ENCODE data around the gene ZRANB3. TPM values are rescaled to one million over a fixed set of nuclear protein-coding genes. Genes with fewer than 3 reads are reported as not detected.

The ZRANB3 gene
- total RNA-seq, 3 donors from 2014 or later (not counting 1 experiment from before 2014, with no cell fraction given): 5.0 to 7.7 (median 5.3) TPM

DNA sequence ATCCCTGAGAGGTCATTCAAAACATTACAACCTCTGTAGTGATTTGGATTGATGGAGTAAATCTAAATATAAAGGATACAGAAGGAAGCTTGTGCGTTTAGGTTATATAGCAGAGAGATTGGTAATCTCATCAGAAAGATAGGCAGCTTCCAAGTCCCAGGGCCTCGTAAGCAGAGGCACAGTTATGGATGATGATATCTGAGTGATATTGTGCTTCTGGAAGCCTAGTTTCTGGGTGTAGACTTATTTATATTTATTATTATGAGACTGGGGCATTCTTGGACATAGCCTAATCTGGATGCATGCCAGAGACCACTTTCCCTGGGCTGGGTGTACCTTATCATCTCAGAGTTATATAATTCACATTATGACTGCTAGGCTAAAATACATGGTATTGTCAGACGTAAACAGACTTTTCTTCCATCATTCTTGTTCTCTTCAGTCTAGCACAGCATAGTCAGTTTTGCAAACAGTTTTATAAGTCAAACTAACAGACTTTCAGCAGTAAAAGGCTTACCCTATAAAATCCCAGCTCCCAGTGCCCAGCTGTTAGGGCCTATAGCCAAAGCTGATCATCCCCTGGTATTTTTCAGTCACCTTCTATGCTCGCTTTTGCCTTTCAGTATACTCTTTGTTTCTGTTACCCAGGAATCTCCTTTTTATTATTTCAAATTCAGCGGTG, 431.1 kb downstream of the ZRANB3 start:
- H3K27me3 ChIP-seq (ENCODE audit: control insufficient read depth, insufficient read depth, low read length): no peaks in the 10 kb centered on the region
- no peak overlapping the region for H3K27ac Mint-ChIP-seq
- H3K4me1 ChIP-seq (ENCODE audit: control insufficient read depth, insufficient read depth, low read length): no peaks in the 10 kb centered on the region
- DNase-seq (no peak), ATAC-seq (no peak)
- H3K27ac ChIP-seq (ENCODE audit: low read length): no peak overlapping the region
- H3K4me3 ChIP-seq (ENCODE audit: low read length): no peak overlapping the region
- WGBS (ENCODE audit: insufficient coverage): 86% methylated on average over 4 of the region's 5 CpGs
- no peaks in the 10 kb centered on the region for H3K9me3 ChIP-seq (ENCODE audit: control insufficient read depth, insufficient read depth, low read length)
- no peaks in the 10 kb centered on the region for H3K36me3 Mint-ChIP-seq
- intact Hi-C loops (cut with micrococcal nuclease): no loop called here
- H3K4me1 Mint-ChIP-seq: peaks cover 4% of the 10 kb centered on the region in 2 donors
- TF ChIP-seq, protein P1, sequence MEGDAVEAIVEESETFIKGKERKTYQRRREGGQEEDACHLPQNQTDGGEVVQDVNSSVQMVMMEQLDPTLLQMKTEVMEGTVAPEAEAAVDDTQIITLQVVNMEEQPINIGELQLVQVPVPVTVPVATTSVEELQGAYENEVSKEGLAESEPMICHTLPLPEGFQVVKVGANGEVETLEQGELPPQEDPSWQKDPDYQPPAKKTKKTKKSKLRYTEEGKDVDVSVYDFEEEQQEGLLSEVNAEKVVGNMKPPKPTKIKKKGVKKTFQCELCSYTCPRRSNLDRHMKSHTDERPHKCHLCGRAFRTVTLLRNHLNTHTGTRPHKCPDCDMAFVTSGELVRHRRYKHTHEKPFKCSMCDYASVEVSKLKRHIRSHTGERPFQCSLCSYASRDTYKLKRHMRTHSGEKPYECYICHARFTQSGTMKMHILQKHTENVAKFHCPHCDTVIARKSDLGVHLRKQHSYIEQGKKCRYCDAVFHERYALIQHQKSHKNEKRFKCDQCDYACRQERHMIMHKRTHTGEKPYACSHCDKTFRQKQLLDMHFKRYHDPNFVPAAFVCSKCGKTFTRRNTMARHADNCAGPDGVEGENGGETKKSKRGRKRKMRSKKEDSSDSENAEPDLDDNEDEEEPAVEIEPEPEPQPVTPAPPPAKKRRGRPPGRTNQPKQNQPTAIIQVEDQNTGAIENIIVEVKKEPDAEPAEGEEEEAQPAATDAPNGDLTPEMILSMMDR (IDR thresholded peaks at IDR 0.05): no peak
- H3K27me3 Mint-ChIP-seq (ENCODE audit: low read depth in 2 of 2): peaks cover 6 to 28% of the 10 kb centered on the region in 2 donors
- no peak overlapping the region for H3K4me3 Mint-ChIP-seq
- no peaks in the 10 kb centered on the region for H3K36me3 ChIP-seq (ENCODE audit: control insufficient read depth, insufficient read depth, low read length)
- H3K9me3 Mint-ChIP-seq: no peaks in the 10 kb centered on the region

DNA sequence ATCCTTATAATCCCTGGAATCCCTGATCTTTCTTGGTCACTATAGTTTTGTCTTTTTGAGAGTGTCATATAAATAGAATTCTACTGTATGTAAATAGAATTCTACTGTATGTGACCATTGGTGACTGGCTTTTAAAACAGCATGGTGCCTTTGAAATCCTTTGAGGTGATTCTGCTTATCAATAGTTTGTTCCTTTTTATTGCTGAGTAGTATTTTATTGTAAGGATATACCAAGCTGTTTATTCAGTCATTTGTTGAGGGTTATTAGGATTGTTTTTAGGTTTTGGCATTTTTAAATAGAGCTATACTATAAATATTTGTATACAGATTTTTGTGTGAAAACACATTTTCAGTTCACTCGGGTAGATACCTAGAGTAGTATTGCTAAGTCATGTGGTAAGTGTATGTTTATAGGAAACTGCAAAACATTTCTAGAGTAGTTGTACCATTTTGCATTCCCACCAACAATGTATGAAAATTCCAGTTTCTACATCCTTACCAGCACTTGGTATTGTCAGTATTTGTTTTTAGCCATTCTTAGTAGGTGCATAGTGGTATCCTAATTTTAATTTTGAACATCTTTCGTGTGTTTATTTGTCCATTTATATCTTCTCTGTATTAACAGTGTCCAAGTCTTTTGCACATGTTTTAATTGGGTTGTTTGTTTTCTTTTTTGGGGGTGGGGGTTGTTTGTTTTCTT, 433.3 kb downstream of the ZRANB3 start:
- Mint-ChIP-seq H3K27ac (no peak overlapping the region), H3K4me1 (peaks cover 4% of the 10 kb centered on the region in 2 donors), H3K4me3 (no peak overlapping the region), H3K9me3 (no peaks in the 10 kb centered on the region), H3K36me3 (no peaks in the 10 kb centered on the region), H3K27me3 (ENCODE audit: low read depth in 2 of 2) (peaks cover 4 to 17% of the 10 kb centered on the region in 2 donors)
- no CpG with 5 or more reads among the region's 2 CpGs for WGBS (ENCODE audit: insufficient coverage)
- Histone ChIP-seq H3K4me3 (ENCODE audit: low read length) (no peak overlapping the region), H3K27me3 (ENCODE audit: control insufficient read depth, insufficient read depth, low read length) (no peaks in the 10 kb centered on the region), H3K9me3 (ENCODE audit: control insufficient read depth, insufficient read depth, low read length) (no peaks in the 10 kb centered on the region), H3K36me3 (ENCODE audit: control insufficient read depth, insufficient read depth, low read length) (peaks cover 3% of the 10 kb centered on the region), H3K4me1 (ENCODE audit: control insufficient read depth, insufficient read depth, low read length) (no peaks in the 10 kb centered on the region), H3K27ac (ENCODE audit: low read length) (no peak overlapping the region)
- intact Hi-C loops (cut with micrococcal nuclease): no loop called here
- DNase-seq: no peak
- TF ChIP-seq, protein P1 (IDR thresholded peaks at IDR 0.05): no peak
- ATAC-seq: no peak

DNA sequence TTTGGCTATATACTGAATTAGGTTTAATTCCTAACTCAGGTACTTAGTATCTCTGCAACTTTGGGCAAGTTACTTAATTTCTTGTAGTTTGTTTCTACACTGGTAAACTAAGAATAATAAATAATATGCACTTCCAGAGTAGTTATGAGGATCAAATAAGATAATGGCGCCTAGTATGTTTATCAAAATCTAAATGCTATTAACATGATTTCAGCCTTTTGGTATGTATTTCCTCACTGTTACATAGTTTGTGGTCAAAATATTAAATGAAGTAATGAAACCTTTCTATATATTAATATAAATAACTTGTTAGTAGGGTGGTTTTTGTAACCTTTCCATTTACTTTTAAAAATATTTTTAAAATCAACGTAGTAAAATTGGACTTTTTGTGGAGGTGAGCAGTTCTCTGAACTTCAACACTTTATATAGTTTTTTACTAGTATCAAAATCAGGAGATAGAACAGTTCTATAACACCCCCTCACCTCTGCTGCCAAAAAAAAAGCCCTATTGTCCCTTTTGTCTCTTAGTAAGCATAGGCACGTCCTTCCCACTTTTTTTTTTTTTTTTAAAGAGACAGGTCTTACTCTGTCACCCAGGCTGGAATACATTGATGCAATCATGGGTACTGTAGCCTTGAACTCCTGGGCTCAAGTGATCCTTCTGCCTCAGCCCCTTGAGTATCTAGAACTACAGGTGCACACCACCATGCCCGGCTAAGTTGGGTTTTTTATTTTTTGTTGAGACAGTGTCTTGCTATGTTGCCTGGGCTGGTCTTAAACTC, 434.2 kb downstream of the ZRANB3 start:
- DNase-seq (no peak), ATAC-seq (no peak)
- Histone ChIP-seq H3K9me3 (ENCODE audit: control insufficient read depth, insufficient read depth, low read length) (no peaks in the 10 kb centered on the region), H3K27ac (ENCODE audit: low read length) (no peak overlapping the region), H3K4me3 (ENCODE audit: low read length) (no peak overlapping the region), H3K4me1 (ENCODE audit: control insufficient read depth, insufficient read depth, low read length) (no peaks in the 10 kb centered on the region), H3K27me3 (ENCODE audit: control insufficient read depth, insufficient read depth, low read length) (no peaks in the 10 kb centered on the region), H3K36me3 (ENCODE audit: control insufficient read depth, insufficient read depth, low read length) (peaks cover 3% of the 10 kb centered on the region)
- 86% methylated on average over 1 of the region's 4 CpGs for WGBS (ENCODE audit: insufficient coverage)
- Mint-ChIP-seq H3K27me3 (ENCODE audit: low read depth in 2 of 2) (peaks cover 1 to 14% of the 10 kb centered on the region in 2 donors), H3K9me3 (no peaks in the 10 kb centered on the region), H3K4me3 (no peak overlapping the region), H3K4me1 (peaks cover 4% of the 10 kb centered on the region in 2 donors), H3K36me3 (no peaks in the 10 kb centered on the region), H3K27ac (no peak overlapping the region)
- intact Hi-C loops (cut with micrococcal nuclease): no loop called here
- TF ChIP-seq, protein P1 (IDR thresholded peaks at IDR 0.05): no peak
